T-cell (primary cell): Measurements from ENCODE around the gene CFAP77. TPM values are rescaled to one million over a fixed set of nuclear protein-coding genes. Genes with fewer than 3 reads are reported as not detected.

Experiments
- ATAC-seq, 4 experiments: fragments of 200-7000 bp in 3 of 4; fragments of 150-1000 bp in 1 of 4; cut with Tn5 transposase; replicated peaks in 1 of 4; 1 replicate in 3 of 4; 2 replicates in 1 of 4; pipeline ENCODE4 v1.10.0; 2021; ENCODE audit warnings: moderate library complexity in 3 of 4, mild to moderate bottlenecking in 2 of 4, moderate number of reproducible peaks in 1 of 4
- CTCF ChIA-PET, 2 donors: fragments of 300-600 bp; sonication (Branson Sonifier 250); formaldehyde crosslinking; loops; one replicate each; lab custom pipeline; 2022; ENCODE audit warnings: antibody characterized with exemption in 2 of 2; lab: Charles Lee
- POLR2A ChIA-PET, 2 donors: fragments of 300-600 bp; sonication (Branson Sonifier 250); formaldehyde crosslinking; loops; one replicate each; lab custom pipeline; 2022; ENCODE audit warnings: antibody characterized with exemption in 2 of 2; lab: Charles Lee
- DNase-seq, 35 experiments: peaks; one replicate each; pipeline versions ENCODE4 v3.0.0 to v3.0.0-alpha.2; 2013 to 2023
- H3K27ac ChIP-seq: one replicate; pipeline ENCODE4 v1.5.1; 2013; ENCODE audit warnings: low read length
- H3K27me3 ChIP-seq, 2 experiments: replicated peaks in 1 of 2; 1 replicate in 1 of 2; 2 replicates in 1 of 2; pipeline versions ENCODE4 v1.6.1 to v1.7.0; 2013; ENCODE audit warnings: low read length in 1 of 2, mixed read lengths in 1 of 2; ENCODE audit not compliant: control insufficient read depth in 2 of 2, insufficient read depth in 2 of 2; ENCODE audit errors: extremely low read depth in 1 of 2
- H3K36me3 ChIP-seq, 2 donors: 1 replicate in 1 of 2; 2 replicates in 1 of 2; pipeline versions ENCODE4 v1.6.1 to v1.7.0; 2013; ENCODE audit warnings: low read length in 1 of 2; ENCODE audit not compliant: control insufficient read depth in 2 of 2, insufficient read depth in 1 of 2; ENCODE audit errors: extremely low read depth in 1 of 2
- H3K4me1 ChIP-seq, 2 experiments: 1 replicate in 1 of 2; 2 replicates in 1 of 2; pipeline versions ENCODE4 v1.6.1 to v1.7.0; 2013; ENCODE audit warnings: low read length in 2 of 2, mixed read lengths in 1 of 2; ENCODE audit not compliant: insufficient read depth in 2 of 2, control insufficient read depth in 1 of 2; ENCODE audit errors: extremely low read depth in 1 of 2
- H3K4me3 ChIP-seq, 2 donors: 1 replicate in 1 of 2; 2 replicates in 1 of 2; pipeline versions ENCODE4 v1.5.1 to v1.7.0; 2013; ENCODE audit warnings: mild to moderate bottlenecking in 2 of 2, low read length in 1 of 2, moderate library complexity in 1 of 2; ENCODE audit not compliant: control insufficient read depth in 1 of 2; ENCODE audit errors: extremely low read depth in 1 of 2
- H3K9me3 ChIP-seq: 2 replicates; pipeline ENCODE4 v1.7.0; 2013
- H3K27ac Mint-ChIP-seq, 2 donors: one replicate each; pipeline ENCODE4 v1.8.0; 2020 to 2021; ENCODE audit warnings: mild to moderate bottlenecking in 2 of 2, mixed read lengths in 2 of 2
- H3K27me3 Mint-ChIP-seq, 2 donors: one replicate each; pipeline ENCODE4 v1.8.0; 2021 to 2022; ENCODE audit warnings: mixed read lengths in 2 of 2
- H3K36me3 Mint-ChIP-seq: one replicate; pipeline ENCODE4 v1.8.0; 2021; ENCODE audit warnings: mixed read lengths
- H3K4me1 Mint-ChIP-seq, 3 donors: one replicate each; pipeline ENCODE4 v1.8.0; 2020 to 2022; ENCODE audit warnings: mixed read lengths in 3 of 3, mild to moderate bottlenecking in 1 of 3
- H3K4me3 Mint-ChIP-seq, 3 donors: one replicate each; pipeline ENCODE4 v1.8.0; 2020 to 2022; ENCODE audit warnings: mild to moderate bottlenecking in 3 of 3, mixed read lengths in 3 of 3, moderate library complexity in 3 of 3
- H3K9me3 Mint-ChIP-seq, 3 donors: one replicate each; pipeline ENCODE4 v1.8.0; 2020 to 2022; ENCODE audit warnings: mixed read lengths in 3 of 3
- WGBS: methylation state at CpG from one replicate; pipeline ENCODE4 v1.1.5; 2013; ENCODE audit warnings: missing lambda C conversion rate; ENCODE audit not compliant: insufficient coverage; 5-methylcytosine and 5-hydroxymethylcytosine counted together
- total RNA-seq, 35 experiments: library from RNA in 6 of 35; stranded (reverse) in 6 of 35; fragments of 120-200 nt in 1 of 35; gene quantifications; one replicate each; pipeline versions ENCODE4 v1.2.1 to v1.2.4 and lab custom pipeline; 2013 to 2026

CFAP77 gene
- total RNA-seq, 5 donors from 2014 or later (not counting 1 experiment from before 2014, with no cell fraction given): not detected

- ChIA-PET CTCF (interaction anchor here in 1 of 2 donors (0.9 kb wide), 1 partner anchor 16 kb away, joined by 5 read pairs; no protein-coding TSS in a partner anchor), POLR2A (no interaction called here)
- no peak for ATAC-seq
- no peaks in the 10 kb centered on the region for H3K36me3 Mint-ChIP-seq
- H3K9me3 Mint-ChIP-seq: no peaks in the 10 kb centered on the region
- DNase-seq: no peak
- H3K4me3 ChIP-seq: no peak overlapping the region
- H3K4me1 ChIP-seq: no peaks in the 10 kb centered on the region
- H3K9me3 ChIP-seq: no peaks in the 10 kb centered on the region
- no peaks in the 10 kb centered on the region for H3K4me1 Mint-ChIP-seq
- no peaks in the 10 kb centered on the region for H3K36me3 ChIP-seq
- H3K27ac Mint-ChIP-seq: no peak overlapping the region
- H3K27me3 Mint-ChIP-seq: peaks cover 18 to 22% of the 10 kb centered on the region in 2 donors
- 70% methylated on average over 2 of the region's 13 CpGs for WGBS
- H3K27me3 ChIP-seq: peaks cover 0 to 32% of the 10 kb centered on the region in 2 experiments
- no peak overlapping the region for H3K4me3 Mint-ChIP-seq
- no peak overlapping the region for H3K27ac ChIP-seq
Observed at GRCh38 chr9:132551556-132551955, 141.5 kb downstream of the CFAP77 start.

- ATAC-seq: no peak
Observed at GRCh38 chr9:132552041-132552440, 142.0 kb downstream of the CFAP77 start.

GRCh38 chr9:132554755-132555154 is 144.7 kb downstream of the CFAP77 start:
- no peaks in the 10 kb centered on the region for H3K9me3 ChIP-seq
- 90% methylated on average over 2 of the region's 2 CpGs for WGBS
- Mint-ChIP-seq H3K4me3 (no peak overlapping the region), H3K27me3 (peaks cover 19 to 20% of the 10 kb centered on the region in 2 donors), H3K4me1 (no peaks in the 10 kb centered on the region), H3K36me3 (peaks cover 8% of the 10 kb centered on the region), H3K27ac (no peak overlapping the region), H3K9me3 (peaks cover 0 to 6% (median 5%) of the 10 kb centered on the region in 3 donors)
- H3K4me3 ChIP-seq: no peak overlapping the region
- peaks cover 0 to 25% of the 10 kb centered on the region in 2 experiments for H3K27me3 ChIP-seq
- ATAC-seq (no peak), DNase-seq (no peak)
- no peaks in the 10 kb centered on the region for H3K4me1 ChIP-seq
- CTCF ChIA-PET: no interaction called here
- no peaks in the 10 kb centered on the region for H3K36me3 ChIP-seq
- POLR2A ChIA-PET: no interaction called here
- H3K27ac ChIP-seq: no peak overlapping the region

More at GRCh38 chr9:132552041-132552440, 142.0 kb downstream of the CFAP77 start:
- no peaks in the 10 kb centered on the region for H3K36me3 Mint-ChIP-seq
- POLR2A ChIA-PET: no interaction called here
- Histone ChIP-seq H3K4me3 (no peak overlapping the region), H3K27ac (no peak overlapping the region), H3K4me1 (no peaks in the 10 kb centered on the region), H3K27me3 (peaks cover 0 to 30% of the 10 kb centered on the region in 2 experiments), H3K36me3 (no peaks in the 10 kb centered on the region), H3K9me3 (no peaks in the 10 kb centered on the region)
- no peak overlapping the region for H3K27ac Mint-ChIP-seq
- peaks cover 21 to 22% of the 10 kb centered on the region in 2 donors for H3K27me3 Mint-ChIP-seq
- no peak for DNase-seq
- H3K9me3 Mint-ChIP-seq: no peaks in the 10 kb centered on the region
- whole genome bisulfite sequencing: 86% methylated on average over 12 of the region's 12 CpGs
- no peak overlapping the region for H3K4me3 Mint-ChIP-seq
- no peaks in the 10 kb centered on the region for H3K4me1 Mint-ChIP-seq
- CTCF ChIA-PET: interaction anchor here in 1 of 2 donors (0.9 kb wide), 1 partner anchor 16 kb away, joined by 5 read pairs; no protein-coding TSS in a partner anchor

GRCh38 chr9:132555528-132555927 is 145.5 kb downstream of the CFAP77 start:
- peaks cover 0 to 6% (median 5%) of the 10 kb centered on the region in 3 donors for H3K9me3 Mint-ChIP-seq
- CTCF ChIA-PET: interaction anchor here in 1 of 2 donors (0.6 kb wide), 1 partner anchor 121 kb away, joined by 4 read pairs; no protein-coding TSS in a partner anchor

GRCh38 chr9:132556235-132556634 is 146.2 kb downstream of the CFAP77 start:
- CTCF ChIA-PET: no interaction called here
- POLR2A ChIA-PET: no interaction called here
- Mint-ChIP-seq H3K4me1 (no peaks in the 10 kb centered on the region), H3K36me3 (peaks cover 8% of the 10 kb centered on the region), H3K4me3 (no peak overlapping the region), H3K27me3 (peaks cover 23 to 25% of the 10 kb centered on the region in 2 donors), H3K27ac (no peak overlapping the region), H3K9me3 (peaks cover 0 to 6% (median 5%) of the 10 kb centered on the region in 3 donors)
- Histone ChIP-seq H3K4me3 (no peak overlapping the region), H3K4me1 (no peaks in the 10 kb centered on the region), H3K9me3 (no peaks in the 10 kb centered on the region), H3K27ac (no peak overlapping the region), H3K36me3 (no peaks in the 10 kb centered on the region), H3K27me3 (peaks cover 0 to 31% of the 10 kb centered on the region in 2 experiments)
- WGBS: 90% methylated on average over 1 of the region's 6 CpGs
- ATAC-seq (no peak), DNase-seq (no peak)

More at GRCh38 chr9:132555528-132555927, 145.5 kb downstream of the CFAP77 start:
- peaks cover 0 to 28% of the 10 kb centered on the region in 2 experiments for H3K27me3 ChIP-seq
- no peaks in the 10 kb centered on the region for H3K4me1 ChIP-seq
- POLR2A ChIA-PET: no interaction called here
- no peak overlapping the region for H3K27ac ChIP-seq
- DNase-seq (no peak), ATAC-seq (no peak)
- no peak overlapping the region for H3K27ac Mint-ChIP-seq
- H3K4me3 Mint-ChIP-seq: no peak overlapping the region
- H3K36me3 Mint-ChIP-seq: peaks cover 8% of the 10 kb centered on the region
- no peaks in the 10 kb centered on the region for H3K4me1 Mint-ChIP-seq
- no peaks in the 10 kb centered on the region for H3K36me3 ChIP-seq
- H3K9me3 ChIP-seq: no peaks in the 10 kb centered on the region
- no peak overlapping the region for H3K4me3 ChIP-seq
- peaks cover 22 to 23% of the 10 kb centered on the region in 2 donors for H3K27me3 Mint-ChIP-seq
- WGBS: 58% methylated on average over 3 of the region's 8 CpGs

- no peak overlapping the region for H3K27ac ChIP-seq
- Mint-ChIP-seq H3K4me3 (no peak overlapping the region), H3K9me3 (peaks cover 0 to 6% (median 5%) of the 10 kb centered on the region in 3 donors), H3K27me3 (peaks cover 23 to 25% of the 10 kb centered on the region in 2 donors), H3K27ac (no peak overlapping the region), H3K4me1 (no peaks in the 10 kb centered on the region), H3K36me3 (peaks cover 8% of the 10 kb centered on the region)
- H3K27me3 ChIP-seq: peaks cover 0 to 34% of the 10 kb centered on the region in 2 experiments
- ChIA-PET POLR2A (no interaction called here), CTCF (no interaction called here)
- no peaks in the 10 kb centered on the region for H3K9me3 ChIP-seq
- no peak overlapping the region for H3K4me3 ChIP-seq
- 74% methylated on average over 16 of the region's 26 CpGs for WGBS
- DNase-seq: no peak
- no peak for ATAC-seq
- H3K36me3 ChIP-seq: no peaks in the 10 kb centered on the region
- H3K4me1 ChIP-seq: no peaks in the 10 kb centered on the region
Observed at GRCh38 chr9:132556714-132557113, 146.7 kb downstream of the CFAP77 start.
